ENCODE data around the gene CDKAL1. TPM values are rescaled to one million over a fixed set of nuclear protein-coding genes. Genes with fewer than 3 reads are reported as not detected.

CDKAL1 gene
- total RNA-seq, 1 donor from 2014 or later, result 39.6 TPM

DNA sequence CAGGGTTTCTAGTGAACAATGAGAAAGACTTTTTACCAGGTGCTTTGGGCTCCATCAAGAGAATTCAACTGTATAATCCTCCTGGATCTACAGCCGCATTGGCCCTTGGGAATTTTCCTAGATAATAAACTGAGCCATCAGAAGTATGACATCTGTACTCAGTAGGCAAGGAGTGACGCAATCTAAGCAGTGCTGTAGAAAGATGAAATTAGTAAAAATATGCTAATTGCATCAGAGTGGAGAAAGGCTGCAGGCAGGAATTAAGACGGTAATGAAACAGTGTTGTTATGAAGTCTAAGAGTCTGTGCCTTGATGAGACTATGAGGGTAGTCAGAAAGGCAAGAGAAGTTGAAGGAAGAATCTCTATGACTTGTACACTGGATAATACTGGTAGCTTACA, 551.4 kb downstream of the CDKAL1 start:
- H3K27me3 ChIP-seq, result no peaks in the 10 kb centered on the region
- Mint-ChIP-seq H3K27ac (no peak overlapping the region), H3K4me1 (no peaks in the 10 kb centered on the region), H3K4me3 (no peak overlapping the region), H3K36me3 (peaks cover 4% of the 10 kb centered on the region), H3K9me3 (no peaks in the 10 kb centered on the region), H3K27me3 (ENCODE audit: insufficient read depth, low read depth) (no peaks in the 10 kb centered on the region)
- TF ChIP-seq EZH2 (IDR thresholded peaks at IDR 0.05) (no peak), EZH2phosphoT487 (IDR thresholded peaks at IDR 0.05) (no peak)
- TF ChIP-seq, protein P1, sequence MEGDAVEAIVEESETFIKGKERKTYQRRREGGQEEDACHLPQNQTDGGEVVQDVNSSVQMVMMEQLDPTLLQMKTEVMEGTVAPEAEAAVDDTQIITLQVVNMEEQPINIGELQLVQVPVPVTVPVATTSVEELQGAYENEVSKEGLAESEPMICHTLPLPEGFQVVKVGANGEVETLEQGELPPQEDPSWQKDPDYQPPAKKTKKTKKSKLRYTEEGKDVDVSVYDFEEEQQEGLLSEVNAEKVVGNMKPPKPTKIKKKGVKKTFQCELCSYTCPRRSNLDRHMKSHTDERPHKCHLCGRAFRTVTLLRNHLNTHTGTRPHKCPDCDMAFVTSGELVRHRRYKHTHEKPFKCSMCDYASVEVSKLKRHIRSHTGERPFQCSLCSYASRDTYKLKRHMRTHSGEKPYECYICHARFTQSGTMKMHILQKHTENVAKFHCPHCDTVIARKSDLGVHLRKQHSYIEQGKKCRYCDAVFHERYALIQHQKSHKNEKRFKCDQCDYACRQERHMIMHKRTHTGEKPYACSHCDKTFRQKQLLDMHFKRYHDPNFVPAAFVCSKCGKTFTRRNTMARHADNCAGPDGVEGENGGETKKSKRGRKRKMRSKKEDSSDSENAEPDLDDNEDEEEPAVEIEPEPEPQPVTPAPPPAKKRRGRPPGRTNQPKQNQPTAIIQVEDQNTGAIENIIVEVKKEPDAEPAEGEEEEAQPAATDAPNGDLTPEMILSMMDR (IDR thresholded peaks at IDR 0.05), result no peak
- H3K36me3 ChIP-seq, result no peaks in the 10 kb centered on the region
- no peaks in the 10 kb centered on the region for H3K9me3 ChIP-seq (ENCODE audit: low read depth)
- no peaks in the 10 kb centered on the region for H4K20me1 ChIP-seq (ENCODE audit: low read depth)
- no peak for DNase-seq (ENCODE audit: low spot score)
- H3K27ac ChIP-seq, result no peak overlapping the region
- no peaks in the 10 kb centered on the region for H3F3A ChIP-seq (ENCODE audit: low read depth)
- no peak overlapping the region for H3K4me2 ChIP-seq
- H3K9ac ChIP-seq, result no peak overlapping the region
- no peak overlapping the region for H3K4me3 ChIP-seq
- no peaks in the 10 kb centered on the region for H3K79me2 ChIP-seq (ENCODE audit: low read depth)
- H3K4me1 ChIP-seq, result peaks cover 8% of the 10 kb centered on the region
- no peak overlapping the region for H2AFZ ChIP-seq (replicated peaks)

DNA sequence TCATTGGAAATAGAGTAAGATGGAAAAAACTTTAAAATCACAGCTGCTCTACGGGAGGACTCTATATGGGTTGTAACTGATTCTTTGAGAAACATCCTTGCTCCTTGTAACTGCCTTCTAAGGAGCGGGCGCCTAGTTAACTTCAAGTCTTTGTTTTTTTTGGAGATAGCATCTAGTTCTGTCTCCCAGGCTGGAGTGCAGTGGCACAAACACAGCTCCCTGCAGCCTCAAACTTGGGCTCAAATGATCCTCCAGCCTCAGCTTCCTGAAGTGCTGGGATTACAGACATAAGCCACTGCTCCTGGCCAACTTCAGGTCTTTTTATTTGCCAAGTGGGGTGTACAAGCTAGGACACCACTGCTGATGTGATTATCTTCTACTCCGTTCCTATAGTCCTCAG, 552.9 kb downstream of the CDKAL1 start:
- H2AFZ ChIP-seq (replicated peaks), result no peak overlapping the region
- no peak for DNase-seq (ENCODE audit: low spot score)
- TF ChIP-seq, protein P1 (IDR thresholded peaks at IDR 0.05), result no peak
- TF ChIP-seq EZH2phosphoT487 (IDR thresholded peaks at IDR 0.05), result no peak
- no peak for TF ChIP-seq EZH2 (IDR thresholded peaks at IDR 0.05)

DNA sequence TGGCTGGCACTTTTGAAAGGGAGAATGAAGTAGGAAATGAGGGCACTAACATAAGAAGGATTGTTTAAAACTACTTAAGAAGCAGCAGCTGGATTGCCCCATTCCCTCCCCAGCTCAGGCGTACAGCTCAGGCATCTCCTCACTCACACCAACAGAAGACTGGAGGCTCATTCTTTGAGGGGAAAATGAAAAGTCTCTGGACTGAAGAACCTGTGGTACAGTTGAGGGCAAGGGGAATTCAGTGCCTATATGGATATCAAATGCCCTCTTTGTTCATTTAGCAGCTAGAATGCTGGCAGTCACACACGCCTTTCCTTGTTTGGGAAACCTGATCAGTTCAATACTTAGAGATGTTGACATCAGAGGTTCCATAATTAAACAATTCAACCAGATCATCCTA, 557.2 kb downstream of the CDKAL1 start:
- no peaks in the 10 kb centered on the region for H3K79me2 ChIP-seq (ENCODE audit: low read depth)
- H3K36me3 ChIP-seq, result no peaks in the 10 kb centered on the region
- no peak overlapping the region for H3K9ac ChIP-seq
- H3K27me3 ChIP-seq, result no peaks in the 10 kb centered on the region
- no peaks in the 10 kb centered on the region for H4K20me1 ChIP-seq (ENCODE audit: low read depth)
- H3K4me1 ChIP-seq, result peaks cover 30% of the 10 kb centered on the region
- H3K27me3 Mint-ChIP-seq (ENCODE audit: insufficient read depth, low read depth), result no peaks in the 10 kb centered on the region
- peaks cover 4% of the 10 kb centered on the region for H3K36me3 Mint-ChIP-seq
- no peaks in the 10 kb centered on the region for H3K9me3 Mint-ChIP-seq
- no peak for DNase-seq (ENCODE audit: low spot score)
- no peak overlapping the region for H3K27ac Mint-ChIP-seq
- no peak overlapping the region for H3K4me2 ChIP-seq
- no peak overlapping the region for H3K4me3 Mint-ChIP-seq
- H3K27ac ChIP-seq, result peak overlapping the region; percentile 65
- H3K4me1 Mint-ChIP-seq, result peaks cover 15% of the 10 kb centered on the region
- H2AFZ ChIP-seq (replicated peaks), result no peak overlapping the region
- H3K4me3 ChIP-seq, result no peak overlapping the region
- H3F3A ChIP-seq (ENCODE audit: low read depth), result peaks cover 25% of the 10 kb centered on the region
- H3K9me3 ChIP-seq (ENCODE audit: low read depth), result no peaks in the 10 kb centered on the region
- TF ChIP-seq EZH2 (IDR thresholded peaks at IDR 0.05), result no peak
- TF ChIP-seq, protein P1 (IDR thresholded peaks at IDR 0.05), result no peak

More for the DNA sequence above, 552.9 kb downstream of the CDKAL1 start:
- Histone ChIP-seq H3K9me3 (ENCODE audit: low read depth) (no peaks in the 10 kb centered on the region), H3K36me3 (no peaks in the 10 kb centered on the region), H3K4me1 (peaks cover 13% of the 10 kb centered on the region), H3K9ac (no peak overlapping the region), H3K27me3 (no peaks in the 10 kb centered on the region), H3K4me2 (no peak overlapping the region), H3K79me2 (ENCODE audit: low read depth) (no peaks in the 10 kb centered on the region), H3K4me3 (no peak overlapping the region), H3F3A (ENCODE audit: low read depth) (peaks cover 13% of the 10 kb centered on the region), H4K20me1 (ENCODE audit: low read depth) (no peaks in the 10 kb centered on the region), H3K27ac (no peak overlapping the region)
- H3K9me3 Mint-ChIP-seq, result no peaks in the 10 kb centered on the region
- H3K36me3 Mint-ChIP-seq, result peaks cover 4% of the 10 kb centered on the region
- H3K27ac Mint-ChIP-seq, result no peak overlapping the region
- peaks cover 2% of the 10 kb centered on the region for H3K4me1 Mint-ChIP-seq
- H3K27me3 Mint-ChIP-seq (ENCODE audit: insufficient read depth, low read depth), result no peaks in the 10 kb centered on the region
- H3K4me3 Mint-ChIP-seq, result no peak overlapping the region

All from neural progenitor cell (in vitro differentiated cells).